Measurements from ENCODE around the gene TTC3. TPM values are rescaled to one million over a fixed set of nuclear protein-coding genes. Genes with fewer than 3 reads are reported as not detected.

The TTC3 gene
- total RNA-seq, 2 experiments from 2014 or later: 141 to 142 TPM

DNA sequence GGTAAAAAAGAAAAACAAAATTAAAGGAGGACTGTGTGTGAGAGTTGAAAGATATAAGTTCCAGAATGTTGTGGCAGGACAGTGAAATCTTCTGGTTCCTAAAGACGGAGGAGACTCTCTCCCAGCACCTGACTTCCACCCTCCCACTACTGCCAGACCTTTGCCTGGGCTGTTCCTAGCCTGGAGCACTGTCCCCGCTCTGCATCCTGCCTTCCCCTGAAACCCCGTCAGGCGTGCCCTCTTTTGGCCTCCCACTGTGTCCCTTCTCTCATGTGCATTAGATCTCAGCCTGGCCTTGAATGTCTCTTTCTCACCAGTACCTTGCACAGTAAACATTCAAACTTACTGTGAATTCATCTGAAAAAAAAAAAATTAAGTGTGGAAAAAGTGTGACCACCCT is 120.0 kb downstream of the TTC3 start:
- Histone ChIP-seq H3K4me1 (ENCODE audit: insufficient read depth, low read length) (no peaks in the 10 kb centered on the region), H3K4me3 (ENCODE audit: low read length) (no peak overlapping the region), H3K9me3 (ENCODE audit: control insufficient read depth in 1 of 2, insufficient read depth in 1 of 2, low read length in 2 of 2) (no peaks in the 10 kb centered on the region), H3K27me3 (ENCODE audit: control insufficient read depth in 1 of 2, insufficient read depth in 2 of 2, low read length in 2 of 2) (no peaks in the 10 kb centered on the region), H3K36me3 (ENCODE audit: insufficient read depth, low read length) (peaks cover 72% of the 10 kb centered on the region), H3K27ac (ENCODE audit: low read depth in 1 of 2, low read length in 2 of 2) (no peak overlapping the region)
- intact Hi-C loops (cut with DNase I, micrococcal nuclease): no loop called here
- CTCF ChIA-PET: no interaction called here
- TF ChIP-seq, protein P1, sequence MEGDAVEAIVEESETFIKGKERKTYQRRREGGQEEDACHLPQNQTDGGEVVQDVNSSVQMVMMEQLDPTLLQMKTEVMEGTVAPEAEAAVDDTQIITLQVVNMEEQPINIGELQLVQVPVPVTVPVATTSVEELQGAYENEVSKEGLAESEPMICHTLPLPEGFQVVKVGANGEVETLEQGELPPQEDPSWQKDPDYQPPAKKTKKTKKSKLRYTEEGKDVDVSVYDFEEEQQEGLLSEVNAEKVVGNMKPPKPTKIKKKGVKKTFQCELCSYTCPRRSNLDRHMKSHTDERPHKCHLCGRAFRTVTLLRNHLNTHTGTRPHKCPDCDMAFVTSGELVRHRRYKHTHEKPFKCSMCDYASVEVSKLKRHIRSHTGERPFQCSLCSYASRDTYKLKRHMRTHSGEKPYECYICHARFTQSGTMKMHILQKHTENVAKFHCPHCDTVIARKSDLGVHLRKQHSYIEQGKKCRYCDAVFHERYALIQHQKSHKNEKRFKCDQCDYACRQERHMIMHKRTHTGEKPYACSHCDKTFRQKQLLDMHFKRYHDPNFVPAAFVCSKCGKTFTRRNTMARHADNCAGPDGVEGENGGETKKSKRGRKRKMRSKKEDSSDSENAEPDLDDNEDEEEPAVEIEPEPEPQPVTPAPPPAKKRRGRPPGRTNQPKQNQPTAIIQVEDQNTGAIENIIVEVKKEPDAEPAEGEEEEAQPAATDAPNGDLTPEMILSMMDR (IDR thresholded peaks at IDR 0.05): no peak
- H3K27me3 Mint-ChIP-seq: no peaks in the 10 kb centered on the region
- H3K9me3 Mint-ChIP-seq: no peaks in the 10 kb centered on the region
- POLR2A ChIA-PET: no interaction called here
- H3K27ac Mint-ChIP-seq: no peak overlapping the region
- DNase-seq: no peak
- no peaks in the 10 kb centered on the region for H3K4me1 Mint-ChIP-seq (ENCODE audit: low read depth)
- H3K36me3 Mint-ChIP-seq (ENCODE audit: low read depth): peaks cover 90% of the 10 kb centered on the region
- ATAC-seq (ENCODE audit: poor library complexity): no peak
- no peak overlapping the region for H3K4me3 Mint-ChIP-seq

DNA sequence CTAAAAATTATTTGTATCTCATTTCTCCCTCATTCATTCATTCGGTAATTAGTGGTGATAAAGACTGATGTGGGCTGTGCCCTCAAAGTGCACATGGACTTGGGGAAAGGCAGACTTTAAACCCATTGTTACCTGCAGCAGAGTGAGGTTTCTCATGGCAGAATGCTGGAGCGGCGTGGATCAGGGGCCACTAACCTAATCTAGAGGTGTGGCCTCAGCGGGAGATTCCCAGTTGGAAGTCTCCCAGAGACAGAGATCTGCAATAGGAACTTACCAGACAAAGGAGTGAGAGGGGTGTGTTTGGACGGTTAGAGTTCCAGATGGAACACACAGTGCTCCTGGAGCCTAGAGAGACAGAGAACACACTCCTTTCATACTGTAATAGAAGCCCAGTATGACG is 120.6 kb downstream of the TTC3 start:
- Mint-ChIP-seq H3K4me3 (no peak overlapping the region), H3K27me3 (no peaks in the 10 kb centered on the region), H3K36me3 (ENCODE audit: low read depth) (peaks cover 91% of the 10 kb centered on the region), H3K27ac (no peak overlapping the region), H3K4me1 (ENCODE audit: low read depth) (no peaks in the 10 kb centered on the region), H3K9me3 (no peaks in the 10 kb centered on the region)
- Histone ChIP-seq H3K4me3 (ENCODE audit: low read length) (no peak overlapping the region), H3K4me1 (ENCODE audit: insufficient read depth, low read length) (no peaks in the 10 kb centered on the region), H3K36me3 (ENCODE audit: insufficient read depth, low read length) (peaks cover 72% of the 10 kb centered on the region), H3K27me3 (ENCODE audit: control insufficient read depth in 1 of 2, insufficient read depth in 2 of 2, low read length in 2 of 2) (no peaks in the 10 kb centered on the region), H3K9me3 (ENCODE audit: control insufficient read depth in 1 of 2, insufficient read depth in 1 of 2, low read length in 2 of 2) (no peaks in the 10 kb centered on the region), H3K27ac (ENCODE audit: low read depth in 1 of 2, low read length in 2 of 2) (no peak overlapping the region)
- CTCF ChIA-PET: no interaction called here
- TF ChIP-seq, protein P1 (IDR thresholded peaks at IDR 0.05): no peak
- intact Hi-C loops (cut with DNase I, micrococcal nuclease): no loop called here
- DNase-seq (no peak), ATAC-seq (ENCODE audit: poor library complexity) (no peak)
- POLR2A ChIA-PET: no interaction called here

DNA sequence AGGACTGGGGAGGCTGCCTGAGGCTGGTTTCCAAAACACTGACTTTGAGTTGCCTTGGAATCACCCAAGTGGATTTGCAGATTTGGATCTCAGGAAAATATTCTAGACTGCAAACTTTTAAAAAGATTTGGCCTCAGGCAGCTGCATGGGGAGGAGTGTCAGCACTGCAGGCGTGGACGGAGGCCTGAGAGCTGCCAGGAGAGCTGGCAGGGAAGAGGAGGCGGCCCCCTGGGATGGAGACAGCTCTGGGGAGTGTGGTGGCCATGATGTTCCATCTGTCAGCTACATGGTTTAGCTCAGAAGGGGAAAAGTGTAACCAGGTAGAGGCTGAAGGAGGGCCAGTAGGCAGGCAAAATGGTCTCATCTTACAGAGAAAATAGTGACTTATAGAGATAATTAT is 122.0 kb downstream of the TTC3 start:
- CTCF ChIA-PET: no interaction called here
- intact Hi-C loops (cut with DNase I, micrococcal nuclease): no loop called here
- TF ChIP-seq, protein P1 (IDR thresholded peaks at IDR 0.05): no peak
- Mint-ChIP-seq H3K27ac (no peak overlapping the region), H3K36me3 (ENCODE audit: low read depth) (peaks cover 88% of the 10 kb centered on the region), H3K27me3 (no peaks in the 10 kb centered on the region), H3K4me3 (no peak overlapping the region), H3K9me3 (no peaks in the 10 kb centered on the region), H3K4me1 (ENCODE audit: low read depth) (no peaks in the 10 kb centered on the region)
- peaks cover 79% of the 10 kb centered on the region for H3K36me3 ChIP-seq (ENCODE audit: insufficient read depth, low read length)
- no peak overlapping the region for H3K4me3 ChIP-seq (ENCODE audit: low read length)
- DNase-seq (no peak), ATAC-seq (ENCODE audit: poor library complexity) (no peak)
- no peaks in the 10 kb centered on the region for H3K9me3 ChIP-seq (ENCODE audit: control insufficient read depth in 1 of 2, insufficient read depth in 1 of 2, low read length in 2 of 2)
- no peaks in the 10 kb centered on the region for H3K27me3 ChIP-seq (ENCODE audit: control insufficient read depth in 1 of 2, insufficient read depth in 2 of 2, low read length in 2 of 2)
- no peaks in the 10 kb centered on the region for H3K4me1 ChIP-seq (ENCODE audit: insufficient read depth, low read length)
- no peak overlapping the region for H3K27ac ChIP-seq (ENCODE audit: low read depth in 1 of 2, low read length in 2 of 2)
- POLR2A ChIA-PET: no interaction called here

Measured in CD4-positive, alpha-beta T cell (primary cell).